WTC11 (cell line): ENCODE measurements around the gene ZEB1. TPM values are rescaled to one million over a fixed set of nuclear protein-coding genes. Genes with fewer than 3 reads are reported as not detected.

Experiments used
- ATAC-seq: fragments of 200-7000 bp; cut with Tn5 transposase; 2 replicates; pipeline ENCODE4 v1.10.0; 2021; ENCODE audit warnings: mild to moderate bottlenecking, moderate library complexity
- CTCF ChIA-PET: fragments of 300-600 bp; sonication (Branson Sonifier 250); formaldehyde crosslinking; loops from one replicate; lab custom pipeline; 2021; ENCODE audit warnings: antibody characterized with exemption; lab: Charles Lee
- POLR2A ChIA-PET: fragments of 350-600 bp; sonication (Branson Sonifier 250); formaldehyde crosslinking; loops from one replicate; lab custom pipeline; 2021; ENCODE audit warnings: antibody characterized with exemption; lab: Charles Lee
- DNase-seq: peaks from one replicate; pipeline ENCODE4 v3.0.0; 2021; ENCODE audit warnings: low spot score
- H3K27ac Mint-ChIP-seq: 2 replicates; pipeline ENCODE4 v1.8.0; 2021; ENCODE audit warnings: mixed read lengths
- H3K27me3 Mint-ChIP-seq: 2 replicates; pipeline ENCODE4 v1.8.0; 2021; ENCODE audit warnings: low read depth, mild to moderate bottlenecking, moderate library complexity, mixed read lengths
- H3K36me3 Mint-ChIP-seq: 2 replicates; pipeline ENCODE4 v1.8.0; 2021; ENCODE audit warnings: mixed read lengths
- H3K4me1 Mint-ChIP-seq: 2 replicates; pipeline ENCODE4 v1.8.0; 2022; ENCODE audit warnings: mixed read lengths
- H3K4me3 Mint-ChIP-seq: 2 replicates; pipeline ENCODE4 v1.8.0; 2021; ENCODE audit warnings: mild to moderate bottlenecking, moderate library complexity, mixed read lengths
- H3K9me3 Mint-ChIP-seq: 2 replicates; pipeline ENCODE4 v1.8.0; 2021; ENCODE audit warnings: mixed read lengths
- ELF4 ChIP-seq: sonication (generic); formaldehyde crosslinking; IDR thresholded peaks from 2 replicates; pipeline ENCODE4 v1.8.1; 2022; ENCODE audit warnings: low read depth, mild to moderate bottlenecking, moderate library complexity, missing genetic modification reagents
- ESRRA ChIP-seq: sonication (generic); formaldehyde crosslinking; IDR thresholded peaks from 2 replicates; pipeline ENCODE4 v1.8.1; 2022; ENCODE audit warnings: mild to moderate bottlenecking, missing genetic modification reagents, borderline replicate concordance
- ETV6 ChIP-seq: sonication (generic); formaldehyde crosslinking; IDR thresholded peaks from 2 replicates; pipeline ENCODE4 v1.8.1; 2022; ENCODE audit warnings: mild to moderate bottlenecking, missing genetic modification reagents
- FOXJ3 ChIP-seq: sonication (generic); formaldehyde crosslinking; IDR thresholded peaks from 2 replicates; pipeline ENCODE4 v1.9.0; 2021; ENCODE audit warnings: missing genetic modification reagents, mild to moderate bottlenecking, borderline replicate concordance
- GTF2I ChIP-seq: fragments of 250-450 bp; sonication (Bioruptor Pico); conservative IDR thresholded peaks from 2 replicates; pipeline ENCODE4 v1.4.0; 2021; ENCODE audit warnings: mild to moderate bottlenecking
- IRF2 ChIP-seq: sonication (generic); formaldehyde crosslinking; IDR thresholded peaks from 2 replicates; pipeline ENCODE4 v1.8.0; 2022; ENCODE audit warnings: low read depth, missing genetic modification reagents, borderline replicate concordance
- JAZF1 ChIP-seq: fragments of 250-450 bp; sonication (Bioruptor Pico); IDR thresholded peaks from 2 replicates; pipeline ENCODE4 v1.9.0; 2021; ENCODE audit warnings: moderate library complexity, mild to moderate bottlenecking, inconsistent platforms
- KAT7 ChIP-seq: sonication (generic); formaldehyde crosslinking; IDR thresholded peaks from 2 replicates; pipeline ENCODE4 v1.8.1; 2023; ENCODE audit warnings: missing genetic modification reagents, mild to moderate bottlenecking, borderline replicate concordance
- NFE2L1 ChIP-seq: sonication (generic); formaldehyde crosslinking; IDR thresholded peaks from 2 replicates; pipeline ENCODE4 v1.8.1; 2023; ENCODE audit warnings: missing genetic modification reagents
- NR2C2 ChIP-seq: sonication (generic); formaldehyde crosslinking; IDR thresholded peaks from 2 replicates; pipeline ENCODE4 v1.8.0; 2022; ENCODE audit warnings: mild to moderate bottlenecking, missing genetic modification reagents
- RELA ChIP-seq: sonication (generic); formaldehyde crosslinking; IDR thresholded peaks from 2 replicates; pipeline ENCODE4 v1.8.1; 2022; ENCODE audit warnings: missing genetic modification reagents, mild to moderate bottlenecking, borderline replicate concordance
- ZNF121 ChIP-seq: sonication (generic); formaldehyde crosslinking; IDR thresholded peaks from 2 replicates; pipeline ENCODE4 v1.8.0; 2023; ENCODE audit warnings: missing genetic modification reagents
- ZNF219 ChIP-seq: sonication (generic); formaldehyde crosslinking; IDR thresholded peaks from 2 replicates; pipeline ENCODE4 v1.8.0; 2023; ENCODE audit warnings: missing genetic modification reagents, mild to moderate bottlenecking, borderline replicate concordance
- total RNA-seq: library from RNA; stranded (reverse); gene quantifications from 3 replicates; pipeline ENCODE4 v1.2.3, GENCODE V29; 2021
- TF ChIP-seq, protein P1 (sequence below): fragments of 250-450 bp; sonication (Bioruptor Pico); IDR thresholded peaks from 2 replicates; pipeline ENCODE4 v2.1.2; 2022; ENCODE audit warnings: mild to moderate bottlenecking, moderate library complexity
- TF ChIP-seq, protein P2 (sequence below): sonication (generic); formaldehyde crosslinking; IDR thresholded peaks from 2 replicates; pipeline ENCODE4 v1.8.1; 2022; ENCODE audit warnings: low read depth, missing genetic modification reagents, borderline replicate concordance
- TF ChIP-seq, protein P3 (sequence below): sonication (generic); formaldehyde crosslinking; IDR thresholded peaks from 2 replicates; pipeline ENCODE4 v1.8.1; 2022; ENCODE audit warnings: mild to moderate bottlenecking, moderate library complexity, missing genetic modification reagents
- TF ChIP-seq, protein P4 (sequence below): sonication (generic); formaldehyde crosslinking; IDR thresholded peaks from 2 replicates; pipeline ENCODE4 v1.8.1; 2022; ENCODE audit warnings: mild to moderate bottlenecking, missing genetic modification reagents, moderate library complexity, borderline replicate concordance
- TF ChIP-seq, protein P5 (sequence below): fragments of 250-450 bp; sonication (Bioruptor Pico); IDR thresholded peaks from 2 replicates; pipeline ENCODE4 v1.9.0; 2021; ENCODE audit warnings: mild to moderate bottlenecking, borderline replicate concordance
- TF ChIP-seq, protein P6 (sequence below): fragments of 250-450 bp; sonication (Bioruptor Pico); IDR thresholded peaks from 2 replicates; pipeline ENCODE4 v1.9.0; 2021; ENCODE audit warnings: mild to moderate bottlenecking

Gene ZEB1
- total RNA-seq, 1 experiment from 2014 or later, result 0.39 TPM

DNA sequence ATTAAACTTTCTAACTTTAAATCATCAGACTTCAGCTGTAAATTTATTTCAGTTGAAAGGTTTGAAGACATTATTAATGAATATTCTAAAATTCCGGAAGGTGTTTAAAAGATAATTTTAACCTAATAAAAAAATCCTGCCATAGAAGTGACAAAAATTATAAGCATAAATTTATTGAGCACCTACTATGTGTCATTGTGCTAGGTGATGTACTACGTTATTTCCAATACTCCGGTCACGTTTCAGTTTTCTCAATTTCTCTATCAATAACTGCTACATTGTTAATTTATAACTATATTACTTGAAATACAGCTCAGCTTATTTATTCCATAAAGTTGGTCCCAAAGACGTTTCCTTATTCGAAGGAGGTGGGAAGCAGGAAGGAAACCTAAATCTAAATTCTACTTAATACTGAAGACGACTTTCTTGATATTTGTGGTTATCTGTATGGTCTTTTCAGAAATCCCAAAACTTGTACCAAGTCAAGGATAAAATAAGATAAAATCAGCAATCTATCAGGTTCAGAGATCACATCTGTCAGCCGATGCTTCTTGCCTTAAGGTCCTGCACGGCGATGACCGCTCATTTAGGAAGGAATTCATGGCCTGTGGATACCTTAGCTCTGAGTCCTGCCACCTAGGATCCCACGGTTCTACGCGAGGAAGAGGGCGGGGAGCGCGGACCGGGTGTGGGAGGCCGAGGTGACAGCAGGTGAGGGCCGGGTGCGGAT lies 1.2 kb upstream of the ZEB1 start:
- CTCF ChIA-PET, result interaction anchor here (0.6 to 1.1 kb wide), 2 partner anchors 329 to 533 kb away, joined by 3 to 8 read pairs; no protein-coding TSS in a partner anchor
- POLR2A ChIA-PET, result interaction anchor here (1.0 kb wide), 1 partner anchor 28 kb away, joined by 3 read pairs; no protein-coding TSS in a partner anchor
- DNase-seq (no peak), ATAC-seq (no peak)
- H3K36me3 Mint-ChIP-seq, result no peaks in the 10 kb centered on the region
- no peak overlapping the region for H3K27ac Mint-ChIP-seq
- H3K4me3 Mint-ChIP-seq, result peak overlapping the region; percentile 97
- H3K9me3 Mint-ChIP-seq, result no peaks in the 10 kb centered on the region
- H3K27me3 Mint-ChIP-seq, result peaks cover 60% of the 10 kb centered on the region
- no peak for TF ChIP-seq FOXJ3
- no peak for TF ChIP-seq ETV6
- TF ChIP-seq, protein P1, sequence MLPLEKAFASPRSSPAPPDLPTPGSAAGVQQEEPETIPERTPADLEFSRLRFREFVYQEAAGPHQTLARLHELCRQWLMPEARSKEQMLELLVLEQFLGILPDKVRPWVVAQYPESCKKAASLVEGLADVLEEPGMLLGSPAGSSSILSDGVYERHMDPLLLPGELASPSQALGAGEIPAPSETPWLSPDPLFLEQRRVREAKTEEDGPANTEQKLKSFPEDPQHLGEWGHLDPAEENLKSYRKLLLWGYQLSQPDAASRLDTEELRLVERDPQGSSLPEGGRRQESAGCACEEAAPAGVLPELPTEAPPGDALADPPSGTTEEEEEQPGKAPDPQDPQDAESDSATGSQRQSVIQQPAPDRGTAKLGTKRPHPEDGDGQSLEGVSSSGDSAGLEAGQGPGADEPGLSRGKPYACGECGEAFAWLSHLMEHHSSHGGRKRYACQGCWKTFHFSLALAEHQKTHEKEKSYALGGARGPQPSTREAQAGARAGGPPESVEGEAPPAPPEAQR, result no peak
- TF ChIP-seq, protein P2, sequence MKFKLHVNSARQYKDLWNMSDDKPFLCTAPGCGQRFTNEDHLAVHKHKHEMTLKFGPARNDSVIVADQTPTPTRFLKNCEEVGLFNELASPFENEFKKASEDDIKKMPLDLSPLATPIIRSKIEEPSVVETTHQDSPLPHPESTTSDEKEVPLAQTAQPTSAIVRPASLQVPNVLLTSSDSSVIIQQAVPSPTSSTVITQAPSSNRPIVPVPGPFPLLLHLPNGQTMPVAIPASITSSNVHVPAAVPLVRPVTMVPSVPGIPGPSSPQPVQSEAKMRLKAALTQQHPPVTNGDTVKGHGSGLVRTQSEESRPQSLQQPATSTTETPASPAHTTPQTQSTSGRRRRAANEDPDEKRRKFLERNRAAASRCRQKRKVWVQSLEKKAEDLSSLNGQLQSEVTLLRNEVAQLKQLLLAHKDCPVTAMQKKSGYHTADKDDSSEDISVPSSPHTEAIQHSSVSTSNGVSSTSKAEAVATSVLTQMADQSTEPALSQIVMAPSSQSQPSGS (CRISPR knock-in tag), result no peak
- TF ChIP-seq KAT7 (CRISPR knock-in tag), result no peak
- no peak for TF ChIP-seq IRF2
- TF ChIP-seq ZNF219 (CRISPR knock-in tag), result no peak
- TF ChIP-seq, protein P3, sequence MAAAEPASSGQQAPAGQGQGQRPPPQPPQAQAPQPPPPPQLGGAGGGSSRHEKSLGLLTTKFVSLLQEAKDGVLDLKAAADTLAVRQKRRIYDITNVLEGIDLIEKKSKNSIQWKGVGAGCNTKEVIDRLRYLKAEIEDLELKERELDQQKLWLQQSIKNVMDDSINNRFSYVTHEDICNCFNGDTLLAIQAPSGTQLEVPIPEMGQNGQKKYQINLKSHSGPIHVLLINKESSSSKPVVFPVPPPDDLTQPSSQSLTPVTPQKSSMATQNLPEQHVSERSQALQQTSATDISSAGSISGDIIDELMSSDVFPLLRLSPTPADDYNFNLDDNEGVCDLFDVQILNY (CRISPR knock-in tag), result no peak
- no peak for TF ChIP-seq ESRRA (CRISPR knock-in tag)
- TF ChIP-seq NR2C2 (CRISPR knock-in tag), result no peak
- no peak for TF ChIP-seq NFE2L1
- peaks cover 19% of the 10 kb centered on the region for H3K4me1 Mint-ChIP-seq

DNA sequence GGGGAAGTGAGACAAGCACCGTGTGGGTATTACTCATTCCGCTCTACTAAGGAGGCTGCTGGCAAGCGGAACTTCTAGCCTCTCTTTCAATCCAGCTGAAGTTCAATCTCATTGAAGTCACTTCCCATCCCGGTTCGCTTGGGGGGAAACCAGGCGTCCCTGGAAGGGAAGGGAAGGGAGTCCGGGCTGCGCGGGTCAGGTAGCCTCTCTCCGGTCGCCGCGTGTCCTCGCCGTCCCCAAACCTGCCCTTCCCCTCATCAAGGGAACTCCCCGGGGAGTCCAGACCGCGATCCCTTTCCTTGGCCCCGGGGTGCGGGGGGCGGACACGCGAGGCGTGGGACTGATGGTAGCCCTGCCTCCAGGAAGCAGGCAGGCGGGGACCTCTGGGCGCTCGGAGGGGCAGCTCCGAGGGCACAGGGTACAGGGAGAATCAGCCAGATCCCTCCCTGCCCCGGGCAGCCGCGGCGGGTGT lies 598 bp upstream of the ZEB1 start:
- peaks cover 66% of the 10 kb centered on the region for H3K27me3 Mint-ChIP-seq
- H3K36me3 Mint-ChIP-seq, result no peaks in the 10 kb centered on the region
- peak; percentile 54 for ATAC-seq
- peaks cover 19% of the 10 kb centered on the region for H3K4me1 Mint-ChIP-seq
- DNase-seq, result peak; percentile 20
- no peaks in the 10 kb centered on the region for H3K9me3 Mint-ChIP-seq
- ChIA-PET CTCF (interaction anchor here (0.6 to 1.1 kb wide), 2 partner anchors 330 to 534 kb away, joined by 3 to 8 read pairs; no protein-coding TSS in a partner anchor), POLR2A (interaction anchor here (1.0 kb wide), 1 partner anchor 28 kb away, joined by 3 read pairs; no protein-coding TSS in a partner anchor)
- H3K4me3 Mint-ChIP-seq, result peak overlapping the region; percentile 97
- no peak overlapping the region for H3K27ac Mint-ChIP-seq
- TF ChIP-seq RELA (CRISPR knock-in tag) (no peak), GTF2I (CRISPR knock-in tag) (no peak), JAZF1 (CRISPR knock-in tag) (no peak), ELF4 (CRISPR knock-in tag) (no peak), ZNF121 (CRISPR knock-in tag) (no peak)
- TF ChIP-seq, protein P4, sequence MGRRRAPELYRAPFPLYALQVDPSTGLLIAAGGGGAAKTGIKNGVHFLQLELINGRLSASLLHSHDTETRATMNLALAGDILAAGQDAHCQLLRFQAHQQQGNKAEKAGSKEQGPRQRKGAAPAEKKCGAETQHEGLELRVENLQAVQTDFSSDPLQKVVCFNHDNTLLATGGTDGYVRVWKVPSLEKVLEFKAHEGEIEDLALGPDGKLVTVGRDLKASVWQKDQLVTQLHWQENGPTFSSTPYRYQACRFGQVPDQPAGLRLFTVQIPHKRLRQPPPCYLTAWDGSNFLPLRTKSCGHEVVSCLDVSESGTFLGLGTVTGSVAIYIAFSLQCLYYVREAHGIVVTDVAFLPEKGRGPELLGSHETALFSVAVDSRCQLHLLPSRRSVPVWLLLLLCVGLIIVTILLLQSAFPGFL (CRISPR knock-in tag), result no peak
- TF ChIP-seq, protein P5, sequence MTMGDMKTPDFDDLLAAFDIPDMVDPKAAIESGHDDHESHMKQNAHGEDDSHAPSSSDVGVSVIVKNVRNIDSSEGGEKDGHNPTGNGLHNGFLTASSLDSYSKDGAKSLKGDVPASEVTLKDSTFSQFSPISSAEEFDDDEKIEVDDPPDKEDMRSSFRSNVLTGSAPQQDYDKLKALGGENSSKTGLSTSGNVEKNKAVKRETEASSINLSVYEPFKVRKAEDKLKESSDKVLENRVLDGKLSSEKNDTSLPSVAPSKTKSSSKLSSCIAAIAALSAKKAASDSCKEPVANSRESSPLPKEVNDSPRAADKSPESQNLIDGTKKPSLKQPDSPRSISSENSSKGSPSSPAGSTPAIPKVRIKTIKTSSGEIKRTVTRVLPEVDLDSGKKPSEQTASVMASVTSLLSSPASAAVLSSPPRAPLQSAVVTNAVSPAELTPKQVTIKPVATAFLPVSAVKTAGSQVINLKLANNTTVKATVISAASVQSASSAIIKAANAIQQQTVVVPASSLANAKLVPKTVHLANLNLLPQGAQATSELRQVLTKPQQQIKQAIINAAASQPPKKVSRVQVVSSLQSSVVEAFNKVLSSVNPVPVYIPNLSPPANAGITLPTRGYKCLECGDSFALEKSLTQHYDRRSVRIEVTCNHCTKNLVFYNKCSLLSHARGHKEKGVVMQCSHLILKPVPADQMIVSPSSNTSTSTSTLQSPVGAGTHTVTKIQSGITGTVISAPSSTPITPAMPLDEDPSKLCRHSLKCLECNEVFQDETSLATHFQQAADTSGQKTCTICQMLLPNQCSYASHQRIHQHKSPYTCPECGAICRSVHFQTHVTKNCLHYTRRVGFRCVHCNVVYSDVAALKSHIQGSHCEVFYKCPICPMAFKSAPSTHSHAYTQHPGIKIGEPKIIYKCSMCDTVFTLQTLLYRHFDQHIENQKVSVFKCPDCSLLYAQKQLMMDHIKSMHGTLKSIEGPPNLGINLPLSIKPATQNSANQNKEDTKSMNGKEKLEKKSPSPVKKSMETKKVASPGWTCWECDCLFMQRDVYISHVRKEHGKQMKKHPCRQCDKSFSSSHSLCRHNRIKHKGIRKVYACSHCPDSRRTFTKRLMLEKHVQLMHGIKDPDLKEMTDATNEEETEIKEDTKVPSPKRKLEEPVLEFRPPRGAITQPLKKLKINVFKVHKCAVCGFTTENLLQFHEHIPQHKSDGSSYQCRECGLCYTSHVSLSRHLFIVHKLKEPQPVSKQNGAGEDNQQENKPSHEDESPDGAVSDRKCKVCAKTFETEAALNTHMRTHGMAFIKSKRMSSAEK, result no peak
- TF ChIP-seq, protein P6, sequence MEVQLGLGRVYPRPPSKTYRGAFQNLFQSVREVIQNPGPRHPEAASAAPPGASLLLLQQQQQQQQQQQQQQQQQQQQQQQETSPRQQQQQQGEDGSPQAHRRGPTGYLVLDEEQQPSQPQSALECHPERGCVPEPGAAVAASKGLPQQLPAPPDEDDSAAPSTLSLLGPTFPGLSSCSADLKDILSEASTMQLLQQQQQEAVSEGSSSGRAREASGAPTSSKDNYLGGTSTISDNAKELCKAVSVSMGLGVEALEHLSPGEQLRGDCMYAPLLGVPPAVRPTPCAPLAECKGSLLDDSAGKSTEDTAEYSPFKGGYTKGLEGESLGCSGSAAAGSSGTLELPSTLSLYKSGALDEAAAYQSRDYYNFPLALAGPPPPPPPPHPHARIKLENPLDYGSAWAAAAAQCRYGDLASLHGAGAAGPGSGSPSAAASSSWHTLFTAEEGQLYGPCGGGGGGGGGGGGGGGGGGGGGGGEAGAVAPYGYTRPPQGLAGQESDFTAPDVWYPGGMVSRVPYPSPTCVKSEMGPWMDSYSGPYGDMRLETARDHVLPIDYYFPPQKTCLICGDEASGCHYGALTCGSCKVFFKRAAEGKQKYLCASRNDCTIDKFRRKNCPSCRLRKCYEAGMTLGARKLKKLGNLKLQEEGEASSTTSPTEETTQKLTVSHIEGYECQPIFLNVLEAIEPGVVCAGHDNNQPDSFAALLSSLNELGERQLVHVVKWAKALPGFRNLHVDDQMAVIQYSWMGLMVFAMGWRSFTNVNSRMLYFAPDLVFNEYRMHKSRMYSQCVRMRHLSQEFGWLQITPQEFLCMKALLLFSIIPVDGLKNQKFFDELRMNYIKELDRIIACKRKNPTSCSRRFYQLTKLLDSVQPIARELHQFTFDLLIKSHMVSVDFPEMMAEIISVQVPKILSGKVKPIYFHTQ (CRISPR knock-in tag), result no peak
